ENCODE results near the gene NDUFA13. TPM values are rescaled to one million over a fixed set of nuclear protein-coding genes. Genes with fewer than 3 reads are reported as not detected.

Gene NDUFA13
- total and polyA plus RNA-seq, 7 donors: 274 to 648 (median 534) TPM

DNA sequence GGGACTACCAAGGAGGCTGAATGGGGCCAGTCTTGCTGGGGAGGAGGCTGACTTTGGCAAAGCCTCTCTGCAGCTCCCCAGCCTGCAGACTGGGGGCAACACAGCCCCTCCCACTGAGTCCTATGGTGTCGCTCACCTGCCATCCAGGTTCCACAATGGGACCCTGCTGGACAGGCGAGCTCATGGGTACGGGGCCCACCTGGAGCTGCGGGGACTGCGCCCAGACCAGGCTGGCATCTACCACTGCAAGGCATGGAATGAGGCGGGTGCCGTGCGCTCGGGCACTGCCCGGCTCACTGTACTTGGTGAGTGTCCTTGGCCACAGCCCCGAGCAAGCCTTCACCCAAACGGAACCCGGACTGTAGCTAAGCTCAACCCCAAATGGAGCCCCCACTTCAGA lies 27.1 kb downstream of the NDUFA13 start:
- ATAC-seq (no peak), DNase-seq (no peak)
- H3K4me3 ChIP-seq: no peak overlapping the region
- 92 to 97% (median 95%) methylated on average over 12 to 13 of the region's 13 CpGs for WGBS, 3 donors
- H3K9me3 ChIP-seq: no peaks in the 10 kb centered on the region
- H3K27ac ChIP-seq: no peak overlapping the region
- H3K27me3 ChIP-seq (ENCODE audit: insufficient read depth in 3 of 3, low read length in 2 of 3): peaks cover 0 to 74% (median 35%) of the 10 kb centered on the region in 3 donors
- no peaks in the 10 kb centered on the region for H3K36me3 ChIP-seq (ENCODE audit: insufficient read depth in 1 of 2, low read depth in 1 of 2)
- intact Hi-C loops (cut with DNase I): no loop called here
- peaks cover 11% of the 10 kb centered on the region for H3K4me1 ChIP-seq
- TF ChIP-seq, protein P1, sequence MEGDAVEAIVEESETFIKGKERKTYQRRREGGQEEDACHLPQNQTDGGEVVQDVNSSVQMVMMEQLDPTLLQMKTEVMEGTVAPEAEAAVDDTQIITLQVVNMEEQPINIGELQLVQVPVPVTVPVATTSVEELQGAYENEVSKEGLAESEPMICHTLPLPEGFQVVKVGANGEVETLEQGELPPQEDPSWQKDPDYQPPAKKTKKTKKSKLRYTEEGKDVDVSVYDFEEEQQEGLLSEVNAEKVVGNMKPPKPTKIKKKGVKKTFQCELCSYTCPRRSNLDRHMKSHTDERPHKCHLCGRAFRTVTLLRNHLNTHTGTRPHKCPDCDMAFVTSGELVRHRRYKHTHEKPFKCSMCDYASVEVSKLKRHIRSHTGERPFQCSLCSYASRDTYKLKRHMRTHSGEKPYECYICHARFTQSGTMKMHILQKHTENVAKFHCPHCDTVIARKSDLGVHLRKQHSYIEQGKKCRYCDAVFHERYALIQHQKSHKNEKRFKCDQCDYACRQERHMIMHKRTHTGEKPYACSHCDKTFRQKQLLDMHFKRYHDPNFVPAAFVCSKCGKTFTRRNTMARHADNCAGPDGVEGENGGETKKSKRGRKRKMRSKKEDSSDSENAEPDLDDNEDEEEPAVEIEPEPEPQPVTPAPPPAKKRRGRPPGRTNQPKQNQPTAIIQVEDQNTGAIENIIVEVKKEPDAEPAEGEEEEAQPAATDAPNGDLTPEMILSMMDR (IDR thresholded peaks at IDR 0.05): no peak

DNA sequence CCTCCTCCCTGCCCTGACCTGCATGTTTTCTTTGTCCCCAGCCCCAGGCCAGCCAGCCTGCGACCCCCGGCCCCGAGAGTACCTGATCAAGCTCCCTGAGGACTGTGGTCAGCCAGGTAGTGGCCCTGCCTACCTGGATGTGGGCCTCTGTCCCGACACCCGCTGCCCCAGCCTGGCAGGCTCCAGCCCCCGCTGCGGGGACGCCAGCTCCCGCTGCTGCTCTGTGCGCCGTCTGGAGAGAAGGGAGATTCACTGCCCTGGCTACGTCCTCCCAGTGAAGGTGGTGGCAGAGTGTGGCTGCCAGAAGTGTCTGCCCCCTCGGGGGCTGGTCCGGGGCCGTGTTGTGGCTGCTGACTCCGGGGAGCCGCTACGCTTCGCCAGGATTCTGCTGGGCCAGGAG lies 27.6 kb downstream of the NDUFA13 start:
- DNase-seq (no peak), ATAC-seq (no peak)
- Histone ChIP-seq H3K4me3 (no peak overlapping the region), H3K36me3 (ENCODE audit: insufficient read depth in 1 of 2, low read depth in 1 of 2) (no peaks in the 10 kb centered on the region), H3K27ac (no peak overlapping the region), H3K27me3 (ENCODE audit: insufficient read depth in 3 of 3, low read length in 2 of 3) (peaks cover 0 to 74% (median 32%) of the 10 kb centered on the region in 3 donors), H3K4me1 (peaks cover 5% of the 10 kb centered on the region), H3K9me3 (no peaks in the 10 kb centered on the region)
- WGBS, 3 donors: 85 to 87% (median 85%) methylated on average over 18 to 19 of the region's 19 CpGs
- intact Hi-C loops (cut with DNase I): no loop called here
- TF ChIP-seq, protein P1 (IDR thresholded peaks at IDR 0.05): no peak

DNA sequence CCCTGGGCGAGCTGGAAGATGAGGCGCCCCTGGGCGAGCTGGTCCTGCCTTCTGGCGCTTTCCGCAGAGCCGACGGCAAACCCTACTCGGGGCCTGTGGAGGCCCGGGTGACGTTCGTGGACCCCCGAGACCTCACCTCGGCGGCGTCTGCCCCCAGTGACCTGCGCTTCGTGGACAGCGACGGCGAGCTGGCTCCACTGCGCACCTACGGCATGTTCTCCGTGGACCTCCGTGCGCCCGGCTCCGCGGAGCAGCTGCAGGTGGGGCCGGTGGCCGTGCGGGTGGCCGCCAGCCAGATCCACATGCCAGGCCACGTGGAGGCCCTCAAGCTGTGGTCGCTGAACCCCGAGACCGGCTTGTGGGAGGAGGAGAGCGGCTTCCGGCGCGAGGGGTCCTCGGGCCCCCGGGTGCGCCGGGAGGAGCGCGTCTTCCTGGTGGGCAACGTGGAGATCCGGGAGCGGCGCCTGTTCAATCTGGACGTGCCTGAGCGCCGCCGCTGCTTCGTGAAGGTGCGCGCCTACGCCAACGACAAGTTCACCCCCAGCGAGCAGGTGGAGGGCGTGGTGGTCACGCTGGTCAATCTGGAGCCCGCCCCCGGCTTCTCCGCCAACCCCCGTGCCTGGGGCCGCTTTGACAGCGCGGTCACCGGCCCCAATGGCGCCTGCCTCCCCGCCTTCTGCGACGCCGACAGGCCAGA lies 28.4 kb downstream of the NDUFA13 start:
- intact Hi-C loops (cut with DNase I): no loop called here
- no peak overlapping the region for H3K27ac ChIP-seq
- H3K4me1 ChIP-seq: peaks cover 2% of the 10 kb centered on the region
- peaks cover 0 to 73% (median 33%) of the 10 kb centered on the region in 3 donors for H3K27me3 ChIP-seq (ENCODE audit: insufficient read depth in 3 of 3, low read length in 2 of 3)
- no peak overlapping the region for H3K4me3 ChIP-seq
- no peak for DNase-seq
- no peak for ATAC-seq
- WGBS, 3 donors: 84 to 94% (median 90%) methylated on average over 65 to 75 of the region's 75 CpGs
- TF ChIP-seq, protein P1 (IDR thresholded peaks at IDR 0.05): no peak
- H3K9me3 ChIP-seq: no peaks in the 10 kb centered on the region
- H3K36me3 ChIP-seq (ENCODE audit: insufficient read depth in 1 of 2, low read depth in 1 of 2): no peaks in the 10 kb centered on the region

DNA sequence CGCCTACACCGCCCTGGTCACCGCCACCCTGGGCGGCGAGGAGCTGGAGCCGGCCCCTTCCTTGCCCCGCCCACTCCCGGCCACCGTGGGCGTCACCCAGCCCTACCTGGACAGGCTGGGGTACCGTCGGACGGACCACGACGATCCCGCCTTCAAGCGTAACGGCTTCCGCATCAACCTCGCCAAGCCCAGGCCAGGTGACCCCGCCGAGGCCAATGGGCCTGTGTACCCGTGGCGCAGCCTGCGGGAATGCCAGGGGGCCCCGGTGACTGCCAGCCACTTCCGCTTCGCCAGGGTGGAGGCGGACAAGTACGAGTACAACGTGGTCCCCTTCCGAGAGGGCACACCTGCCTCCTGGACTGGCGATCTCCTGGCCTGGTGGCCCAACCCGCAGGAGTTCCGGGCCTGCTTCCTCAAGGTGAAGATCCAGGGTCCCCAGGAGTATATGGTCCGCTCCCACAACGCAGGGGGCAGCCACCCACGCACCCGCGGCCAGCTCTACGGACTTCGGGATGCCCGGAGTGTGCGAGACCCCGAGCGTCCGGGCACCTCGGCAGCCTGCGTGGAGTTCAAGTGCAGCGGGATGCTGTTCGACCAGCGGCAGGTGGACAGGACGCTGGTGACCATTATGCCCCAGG lies 29.0 kb downstream of the NDUFA13 start:
- Histone ChIP-seq H3K27me3 (ENCODE audit: insufficient read depth in 3 of 3, low read length in 2 of 3) (peaks cover 0 to 73% (median 33%) of the 10 kb centered on the region in 3 donors), H3K4me1 (peaks cover 2% of the 10 kb centered on the region), H3K36me3 (ENCODE audit: insufficient read depth in 1 of 2, low read depth in 1 of 2) (no peaks in the 10 kb centered on the region), H3K9me3 (no peaks in the 10 kb centered on the region), H3K27ac (no peak overlapping the region), H3K4me3 (no peak overlapping the region)
- WGBS, 3 donors: 90 to 95% (median 91%) methylated on average over 43 to 53 of the region's 53 CpGs
- DNase-seq (no peak), ATAC-seq (no peak)
- TF ChIP-seq, protein P1 (IDR thresholded peaks at IDR 0.05): no peak
- intact Hi-C loops (cut with DNase I): no loop called here
